HCT116 (cell line): ENCODE results near the gene TMTC1. TPM values are rescaled to one million over a fixed set of nuclear protein-coding genes. Genes with fewer than 3 reads are reported as not detected.

Experiments used
- ATAC-seq: fragments of 200-7000 bp; cut with Tn5 transposase; 2 replicates; pipeline ENCODE4 v1.9.1; 2020; ENCODE audit warnings: mild to moderate bottlenecking, moderate library complexity
- BruUV-seq: library from RNA; stranded (reverse); fragments of 400-500 nt; replicated peaks from 2 replicates; lab custom pipeline; 2021; lab: Mats Ljungman, UMichigan
- CTCF ChIA-PET: fragments of 300-600 bp; sonication (Branson Sonifier 250); formaldehyde crosslinking; loops from one replicate; lab custom pipeline; 2021; ENCODE audit warnings: antibody characterized with exemption; lab: Charles Lee
- POLR2A ChIA-PET: fragments of 300-600, 350-600 bp; sonication (Branson Sonifier 250); formaldehyde crosslinking; loops from one replicate; lab custom pipeline; 2021; ENCODE audit warnings: antibody characterized with exemption; lab: Charles Lee
- RAD21 ChIA-PET, 2 experiments: fragments of 300-600 bp; sonication (Branson Sonifier 250); formaldehyde crosslinking; loops; one replicate each; lab custom pipeline; 2023; ENCODE audit warnings: low total read pairs in 2 of 2; ENCODE audit not compliant: uncharacterized antibody in 2 of 2, unreplicated experiment in 2 of 2, low non-redundant PET in 1 of 2; lab: Charles Lee
- DNase-seq: peaks from one replicate; pipeline ENCODE4 v3.0.0-alpha.2; 2010; ENCODE audit warnings: low read depth, low spot score
- H2AFZ ChIP-seq: fragments of 200-600 bp; shearing (Covaris generic), sonication (generic); 2 replicates; pipeline ENCODE4 v1.6.1; 2017; ENCODE audit warnings: low read depth, mixed run types, mixed read lengths, antibody characterized with exemption, low read length; ENCODE audit not compliant: poor library complexity, severe bottlenecking
- H3K27ac ChIP-seq: 2 replicates; pipeline ENCODE4 v1.5.1; 2012; ENCODE audit warnings: low read depth, low read length
- H3K27me3 ChIP-seq: fragments of 200-600 bp; sonication (generic); 2 replicates; pipeline ENCODE4 v1.6.1; 2016; ENCODE audit warnings: mixed run types, low read length, mixed read lengths; ENCODE audit not compliant: insufficient read depth
- H3K36me3 ChIP-seq, 2 experiments: fragments of 200-500 bp in 1 of 2; fragments of 200-600 bp in 1 of 2; sonication (Bioruptor generic) in 1 of 2; sonication (generic) in 1 of 2; 2 replicates each; pipeline versions ENCODE4 v1.5.1 to v1.6.1; 2014 to 2016; ENCODE audit warnings: low read length in 2 of 2, inconsistent platforms in 1 of 2, mixed read lengths in 1 of 2, mixed run types in 1 of 2; ENCODE audit not compliant: insufficient read depth in 2 of 2, control insufficient read depth in 1 of 2
- H3K4me1 ChIP-seq, 2 experiments: fragments of 200-600 bp in 1 of 2; sonication (generic) in 1 of 2; 2 replicates each; pipeline versions ENCODE4 v1.5.1 to v1.6.1; 2012 to 2017; ENCODE audit warnings: low read length in 2 of 2, inconsistent platforms in 1 of 2, mild to moderate bottlenecking in 1 of 2, mixed read lengths in 1 of 2, mixed run types in 1 of 2, moderate library complexity in 1 of 2; ENCODE audit not compliant: insufficient read depth in 2 of 2, control insufficient read depth in 1 of 2
- H3K4me2 ChIP-seq: fragments of 200-600 bp; sonication (generic); 2 replicates; pipeline ENCODE4 v1.6.1; 2017; ENCODE audit warnings: mixed run types, low read length, mixed read lengths
- H3K4me3 ChIP-seq, 2 experiments: fragments of 200-600 bp in 1 of 2; sonication (generic) in 1 of 2; replicated peaks in 1 of 2; 2 replicates each; pipeline ENCODE4 v1.5.1; 2011 to 2016; ENCODE audit warnings: low read length in 2 of 2, control low read depth in 1 of 2, low read depth in 1 of 2, mild to moderate bottlenecking in 1 of 2, mixed read lengths in 1 of 2, mixed run types in 1 of 2
- H3K79me2 ChIP-seq: fragments of 200-600 bp; sonication (generic); 2 replicates; pipeline ENCODE4 v1.6.1; 2017; ENCODE audit warnings: mild to moderate bottlenecking, mixed run types, low read length, moderate library complexity, mixed read lengths; ENCODE audit not compliant: insufficient read depth
- H3K9ac ChIP-seq: fragments of 200-600 bp; sonication (generic); 2 replicates; pipeline ENCODE4 v1.6.1; 2016; ENCODE audit warnings: low read length, mixed read lengths
- H3K9me2 ChIP-seq: fragments of 200-600 bp; sonication (generic), shearing (Covaris generic); 2 replicates; pipeline ENCODE4 v1.6.1; 2017; ENCODE audit warnings: mixed run types, mild to moderate bottlenecking, moderate library complexity; ENCODE audit not compliant: insufficient read depth
- H3K9me3 ChIP-seq, 2 experiments: fragments of 200-500 bp in 1 of 2; fragments of 200-600 bp in 1 of 2; sonication (Bioruptor generic) in 1 of 2; sonication (generic) in 1 of 2; 2 replicates each; pipeline ENCODE4 v1.6.1; 2014 to 2017; ENCODE audit warnings: low read length in 2 of 2, mixed read lengths in 2 of 2, inconsistent platforms in 1 of 2, low read depth in 1 of 2, mild to moderate bottlenecking in 1 of 2, mixed run types in 1 of 2, moderate library complexity in 1 of 2; ENCODE audit not compliant: control insufficient read depth in 1 of 2, insufficient read depth in 1 of 2
- H4K20me1 ChIP-seq: fragments of 200-600 bp; sonication (generic), shearing (Covaris generic); 2 replicates; pipeline ENCODE4 v1.6.1; 2017; ENCODE audit warnings: mixed run types, mild to moderate bottlenecking, moderate library complexity; ENCODE audit not compliant: insufficient read depth
- ATF3 ChIP-seq: IDR thresholded peaks from 2 replicates; pipeline ENCODE4 v1.6.1; 2012
- CBX3 ChIP-seq: IDR thresholded peaks from 2 replicates; pipeline ENCODE4 v1.6.1; 2012; ENCODE audit warnings: low read depth
- CTCF ChIP-seq, 3 experiments: fragments of 200-600 bp in 1 of 3; sonication (generic) in 1 of 3; IDR thresholded peaks in 2 of 3; conservative IDR thresholded peaks in 1 of 3; 2 replicates each; pipeline ENCODE4 v1.5.1; 2012 to 2017; ENCODE audit warnings: low read depth in 2 of 3, low read length in 2 of 3, antibody characterized with exemption in 1 of 3, borderline replicate concordance in 1 of 3, control low read depth in 1 of 3, mild to moderate bottlenecking in 1 of 3, mixed read lengths in 1 of 3, mixed run types in 1 of 3, moderate library complexity in 1 of 3; ENCODE audit not compliant: insufficient read depth in 1 of 3
- ELF1 ChIP-seq: IDR thresholded peaks from 2 replicates; pipeline ENCODE4 v1.6.1; 2012; ENCODE audit warnings: low read depth, borderline replicate concordance
- EZH2 ChIP-seq: fragments of 200-600 bp; sonication (generic); IDR thresholded peaks from 2 replicates; pipeline ENCODE4 v1.6.1; 2017; ENCODE audit warnings: antibody characterized with exemption, mixed run types
- EZH2phosphoT487 ChIP-seq: fragments of 200-600 bp; IDR thresholded peaks from 2 replicates; pipeline ENCODE4 v1.6.1; 2018; ENCODE audit warnings: antibody characterized with exemption, borderline replicate concordance
- FOSL1 ChIP-seq: IDR thresholded peaks from 2 replicates; pipeline ENCODE4 v1.6.1; 2012; ENCODE audit warnings: low read depth
- JUND ChIP-seq: IDR thresholded peaks from 2 replicates; pipeline ENCODE4 v1.6.1; 2012
- POLR2A ChIP-seq: IDR thresholded peaks from 2 replicates; pipeline ENCODE4 v1.7.0; 2011; ENCODE audit warnings: borderline replicate concordance; ENCODE audit not compliant: insufficient read depth, insufficient read length; ENCODE audit errors: extremely low read depth
- POLR2AphosphoS5 ChIP-seq: IDR thresholded peaks from 2 replicates; pipeline ENCODE4 v1.6.1; 2011; ENCODE audit warnings: mild to moderate bottlenecking, low read depth, low read length, moderate library complexity
- REST ChIP-seq: IDR thresholded peaks from 2 replicates; pipeline ENCODE4 v1.6.1; 2012; ENCODE audit warnings: low read depth
- SIN3A ChIP-seq: IDR thresholded peaks from 2 replicates; pipeline ENCODE4 v1.6.1; 2012; ENCODE audit warnings: low read depth
- SP1 ChIP-seq: IDR thresholded peaks from 2 replicates; pipeline ENCODE4 v1.6.1; 2012; ENCODE audit warnings: low read depth
- SRF ChIP-seq: IDR thresholded peaks from 2 replicates; pipeline ENCODE4 v1.6.1; 2012; ENCODE audit warnings: low read depth
- YY1 ChIP-seq: IDR thresholded peaks from 2 replicates; pipeline ENCODE4 v1.6.1; 2011; ENCODE audit warnings: low read length, low read depth, moderate library complexity, mild to moderate bottlenecking; ENCODE audit not compliant: insufficient replicate concordance; ENCODE audit errors: extremely low read depth
- ZNF274 ChIP-seq: fragments of 200-500 bp; sonication (Bioruptor generic); IDR thresholded peaks from 2 replicates; pipeline ENCODE4 v1.6.1; 2014; ENCODE audit warnings: mild to moderate bottlenecking, low read depth, low read length, inconsistent platforms
- intact Hi-C: fragments of 100-400 bp; cut with micrococcal nuclease; formaldehyde crosslinking; loops from 2 replicates; pipeline ENCODE4 v1.10.0; 2022
- total RNA-seq: library from RNA; stranded (reverse); gene quantifications from one replicate; pipeline ENCODE4 v1.2.1, GENCODE V29; 2021; ENCODE audit not compliant: unreplicated experiment
- TF ChIP-seq, protein P1 (sequence below): IDR thresholded peaks from 2 replicates; pipeline ENCODE4 v1.6.1; 2011; ENCODE audit warnings: mild to moderate bottlenecking, low read length, moderate library complexity; ENCODE audit not compliant: insufficient replicate concordance; ENCODE audit errors: extremely low read depth

Gene TMTC1
- total RNA-seq, 1 experiment from 2014 or later = 2.0 TPM

DNA sequence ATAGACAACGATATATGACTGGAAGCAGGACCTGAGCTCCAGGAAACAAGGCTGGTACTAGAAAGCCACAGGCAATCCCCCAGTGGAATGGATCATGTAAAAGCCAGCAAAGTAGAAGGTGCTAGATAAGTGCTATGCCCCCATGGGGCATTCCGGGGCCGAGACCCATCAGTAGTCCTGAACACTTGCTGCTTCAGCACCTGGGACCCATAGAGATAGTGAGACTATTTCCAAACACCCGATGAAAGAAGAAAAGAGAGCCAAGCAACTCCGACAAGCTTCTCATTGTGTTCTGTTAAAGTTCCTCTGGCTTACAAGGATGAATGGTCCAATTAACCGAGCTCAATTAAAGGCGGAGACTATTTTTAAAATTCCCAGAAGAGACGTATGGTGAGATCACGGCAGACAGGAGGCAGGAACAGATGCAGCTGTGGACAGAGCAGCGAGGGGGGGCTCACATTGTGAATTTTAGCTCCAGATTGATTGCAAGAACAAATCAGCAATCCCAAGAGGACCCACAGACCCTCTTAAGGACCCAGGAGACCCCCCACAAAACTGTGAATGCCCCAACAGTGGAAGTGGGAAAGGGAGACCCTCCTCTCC, 143.7 kb downstream of the TMTC1 start:
- Histone ChIP-seq H3K4me1 (peaks cover 7 to 17% of the 10 kb centered on the region in 2 experiments; a peak in 3 of 4 replicates), H2AFZ (no peak overlapping the region), H3K9me3 (no peaks in the 10 kb centered on the region), H3K27me3 (no peaks in the 10 kb centered on the region), H3K79me2 (no peaks in the 10 kb centered on the region), H3K9me2 (no peaks in the 10 kb centered on the region), H3K36me3 (no peaks in the 10 kb centered on the region), H3K27ac (peak overlapping the region; percentile 64), H3K4me3 (no peak overlapping the region), H4K20me1 (no peaks in the 10 kb centered on the region), H3K4me2 (peak overlapping the region; percentile 67), H3K9ac (peak overlapping the region; percentile 30)
- intact Hi-C loops = no loop called here
- ATAC-seq (no peak), DNase-seq (no peak)
- RAD21 ChIA-PET = no interaction called here
- CTCF ChIA-PET = interaction anchor here (1.3 kb wide), 1 partner anchor 11 kb away, joined by 3 read pairs; no protein-coding TSS in a partner anchor
- TF ChIP-seq SP1 (no peak), ZNF274 (no peak), EZH2phosphoT487 (no peak), ATF3 (no peak), FOSL1 (no peak), REST (no peak), POLR2A (no peak), SRF (no peak), YY1 (no peak), CBX3 (no peak), JUND (no peak), ELF1 (no peak), SIN3A (no peak), CTCF (IDR thresholded peaks at IDR 0.05 in 2 of 3, conservative IDR thresholded peaks at IDR 0.05 in 1 of 3; ENCODE audit: borderline replicate concordance in 1 of 3, insufficient read depth in 1 of 3, low read depth in 2 of 3, low read length in 2 of 3) (no peak), POLR2AphosphoS5 (no peak), EZH2 (no peak)
- TF ChIP-seq, protein P1, sequence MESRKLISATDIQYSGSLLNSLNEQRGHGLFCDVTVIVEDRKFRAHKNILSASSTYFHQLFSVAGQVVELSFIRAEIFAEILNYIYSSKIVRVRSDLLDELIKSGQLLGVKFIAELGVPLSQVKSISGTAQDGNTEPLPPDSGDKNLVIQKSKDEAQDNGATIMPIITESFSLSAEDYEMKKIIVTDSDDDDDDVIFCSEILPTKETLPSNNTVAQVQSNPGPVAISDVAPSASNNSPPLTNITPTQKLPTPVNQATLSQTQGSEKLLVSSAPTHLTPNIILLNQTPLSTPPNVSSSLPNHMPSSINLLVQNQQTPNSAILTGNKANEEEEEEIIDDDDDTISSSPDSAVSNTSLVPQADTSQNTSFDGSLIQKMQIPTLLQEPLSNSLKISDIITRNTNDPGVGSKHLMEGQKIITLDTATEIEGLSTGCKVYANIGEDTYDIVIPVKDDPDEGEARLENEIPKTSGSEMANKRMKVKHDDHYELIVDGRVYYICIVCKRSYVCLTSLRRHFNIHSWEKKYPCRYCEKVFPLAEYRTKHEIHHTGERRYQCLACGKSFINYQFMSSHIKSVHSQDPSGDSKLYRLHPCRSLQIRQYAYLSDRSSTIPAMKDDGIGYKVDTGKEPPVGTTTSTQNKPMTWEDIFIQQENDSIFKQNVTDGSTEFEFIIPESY = no peak
- POLR2A ChIA-PET = no interaction called here
- no TSS peak for BruUV-seq
